SK-N-SH treated with all-trans-retinoic acid at 6 μM for 48 hours (cell line): Measurements from ENCODE around the gene MYO5B.

Source experiments
- ATAC-seq: fragments of 200-7000 bp; cut with Tn5 transposase; 3 replicates; pipeline ENCODE4 v1.9.1; 2020; ENCODE audit warnings: mild to moderate bottlenecking, moderate library complexity
- BACH2 ChIP-seq: fragments of 250-450 bp; sonication (Bioruptor Pico); IDR thresholded peaks from 2 replicates; pipeline ENCODE4 v1.9.0; 2021; ENCODE audit warnings: mild to moderate bottlenecking, borderline replicate concordance
- CREB5 ChIP-seq: fragments of 250-450 bp; sonication (Bioruptor Pico); IDR thresholded peaks from 2 replicates; pipeline ENCODE4 v1.5.1; 2020; ENCODE audit warnings: low read depth, mild to moderate bottlenecking, moderate library complexity
- CSDC2 ChIP-seq: fragments of 250-450 bp; sonication (Bioruptor Pico); IDR thresholded peaks from 2 replicates; pipeline ENCODE4 v1.5.0; 2020; ENCODE audit warnings: mild to moderate bottlenecking, moderate library complexity
- ESRRG ChIP-seq: fragments of 250-450 bp; sonication (Bioruptor Pico); IDR thresholded peaks from 2 replicates; pipeline ENCODE4 v1.6.1; 2021; ENCODE audit warnings: mild to moderate bottlenecking
- GLIS3 ChIP-seq: fragments of 250-450 bp; sonication (Bioruptor Pico); IDR thresholded peaks from 2 replicates; pipeline ENCODE4 v1.5.0; 2020; ENCODE audit warnings: mild to moderate bottlenecking, moderate library complexity
- ISL1 ChIP-seq: fragments of 250-450 bp; sonication (Bioruptor Pico); IDR thresholded peaks from 2 replicates; pipeline ENCODE4 v2.1.2; 2022; ENCODE audit warnings: mild to moderate bottlenecking, moderate library complexity
- OSR1 ChIP-seq: fragments of 250-450 bp; sonication (Bioruptor Pico); IDR thresholded peaks from 2 replicates; pipeline ENCODE4 v1.8.0; 2022; ENCODE audit warnings: moderate library complexity, mild to moderate bottlenecking, inconsistent platforms
- PATZ1 ChIP-seq: fragments of 250-450 bp; sonication (Bioruptor Pico); IDR thresholded peaks from 2 replicates; pipeline ENCODE4 v1.8.0; 2020; ENCODE audit warnings: mild to moderate bottlenecking, moderate library complexity, borderline replicate concordance
- PPARA ChIP-seq: fragments of 250-450 bp; sonication (Bioruptor Pico); IDR thresholded peaks from 2 replicates; pipeline ENCODE4 v1.5.0; 2020; ENCODE audit warnings: mild to moderate bottlenecking, borderline replicate concordance
- RARB ChIP-seq: fragments of 250-450 bp; sonication (Bioruptor Pico); IDR thresholded peaks from 2 replicates; pipeline ENCODE4 v1.8.0; 2021; ENCODE audit warnings: mild to moderate bottlenecking, moderate library complexity
- SNAI2 ChIP-seq: fragments of 250-450 bp; sonication (Bioruptor Pico); IDR thresholded peaks from 2 replicates; pipeline ENCODE4 v1.5.0; 2020; ENCODE audit warnings: mild to moderate bottlenecking, moderate library complexity
- TCF4 ChIP-seq: fragments of 250-450 bp; sonication (Bioruptor Pico); IDR thresholded peaks from 2 replicates; pipeline ENCODE4 v1.8.0; 2021; ENCODE audit warnings: mild to moderate bottlenecking, moderate library complexity, borderline replicate concordance
- TOX ChIP-seq: fragments of 250-450 bp; sonication (Bioruptor Pico); IDR thresholded peaks from 2 replicates; pipeline ENCODE4 v1.8.0; 2021; ENCODE audit warnings: mild to moderate bottlenecking, moderate library complexity, borderline replicate concordance
- TSHZ2 ChIP-seq: fragments of 250-450 bp; sonication (Bioruptor Pico); IDR thresholded peaks from 2 replicates; pipeline ENCODE4 v1.5.0; 2020; ENCODE audit warnings: mild to moderate bottlenecking, moderate library complexity
- ZC3H10 ChIP-seq: fragments of 250-450 bp; sonication (Bioruptor Pico); IDR thresholded peaks from 2 replicates; pipeline ENCODE4 v1.5.1; 2021; ENCODE audit warnings: mild to moderate bottlenecking, moderate library complexity
- ZFP3 ChIP-seq: fragments of 250-450 bp; sonication (Bioruptor Pico); IDR thresholded peaks from 2 replicates; pipeline ENCODE4 v1.5.0; 2020; ENCODE audit warnings: mild to moderate bottlenecking, moderate library complexity
- ZNF565 ChIP-seq: fragments of 450-650 bp; formaldehyde crosslinking; conservative IDR thresholded peaks from 2 replicates; pipeline ENCODE4 v1.5.0; 2020; ENCODE audit warnings: low read depth, mild to moderate bottlenecking, moderate library complexity
- ZNF70 ChIP-seq: fragments of 450-650 bp; formaldehyde crosslinking; IDR thresholded peaks from 2 replicates; pipeline ENCODE4 v1.5.0; 2020; ENCODE audit warnings: mild to moderate bottlenecking, moderate library complexity
- ZNF8 ChIP-seq: fragments of 450-650 bp; formaldehyde crosslinking; IDR thresholded peaks from 2 replicates; pipeline ENCODE4 v1.5.0; 2020; ENCODE audit warnings: mild to moderate bottlenecking, moderate library complexity
- TF ChIP-seq, protein P1 (sequence below): fragments of 250-450 bp; sonication (Bioruptor Pico); IDR thresholded peaks from 2 replicates; pipeline ENCODE4 v1.8.0; 2021; ENCODE audit warnings: low read depth, mild to moderate bottlenecking, moderate library complexity, borderline replicate concordance
- TF ChIP-seq, protein P2 (sequence below): fragments of 250-450 bp; sonication (Bioruptor Pico); IDR thresholded peaks from 2 replicates; pipeline ENCODE4 v1.5.1; 2021; ENCODE audit warnings: mild to moderate bottlenecking, moderate library complexity

Gene MYO5B

GRCh38 chr18:50065039-50065438 is 129.9 kb downstream of the MYO5B start:
- ATAC-seq = no peak
- TF ChIP-seq, protein P1, sequence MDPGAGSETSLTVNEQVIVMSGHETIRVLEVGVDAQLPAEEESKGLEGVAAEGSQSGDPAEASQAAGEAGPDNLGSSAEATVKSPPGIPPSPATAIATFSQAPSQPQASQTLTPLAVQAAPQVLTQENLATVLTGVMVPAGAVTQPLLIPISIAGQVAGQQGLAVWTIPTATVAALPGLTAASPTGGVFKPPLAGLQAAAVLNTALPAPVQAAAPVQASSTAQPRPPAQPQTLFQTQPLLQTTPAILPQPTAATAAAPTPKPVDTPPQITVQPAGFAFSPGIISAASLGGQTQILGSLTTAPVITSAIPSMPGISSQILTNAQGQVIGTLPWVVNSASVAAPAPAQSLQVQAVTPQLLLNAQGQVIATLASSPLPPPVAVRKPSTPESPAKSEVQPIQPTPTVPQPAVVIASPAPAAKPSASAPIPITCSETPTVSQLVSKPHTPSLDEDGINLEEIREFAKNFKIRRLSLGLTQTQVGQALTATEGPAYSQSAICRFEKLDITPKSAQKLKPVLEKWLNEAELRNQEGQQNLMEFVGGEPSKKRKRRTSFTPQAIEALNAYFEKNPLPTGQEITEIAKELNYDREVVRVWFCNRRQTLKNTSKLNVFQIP (CRISPR knock-in tag) = no peak
- no peak for TF ChIP-seq TCF4 (CRISPR knock-in tag)
- TF ChIP-seq, protein P2, sequence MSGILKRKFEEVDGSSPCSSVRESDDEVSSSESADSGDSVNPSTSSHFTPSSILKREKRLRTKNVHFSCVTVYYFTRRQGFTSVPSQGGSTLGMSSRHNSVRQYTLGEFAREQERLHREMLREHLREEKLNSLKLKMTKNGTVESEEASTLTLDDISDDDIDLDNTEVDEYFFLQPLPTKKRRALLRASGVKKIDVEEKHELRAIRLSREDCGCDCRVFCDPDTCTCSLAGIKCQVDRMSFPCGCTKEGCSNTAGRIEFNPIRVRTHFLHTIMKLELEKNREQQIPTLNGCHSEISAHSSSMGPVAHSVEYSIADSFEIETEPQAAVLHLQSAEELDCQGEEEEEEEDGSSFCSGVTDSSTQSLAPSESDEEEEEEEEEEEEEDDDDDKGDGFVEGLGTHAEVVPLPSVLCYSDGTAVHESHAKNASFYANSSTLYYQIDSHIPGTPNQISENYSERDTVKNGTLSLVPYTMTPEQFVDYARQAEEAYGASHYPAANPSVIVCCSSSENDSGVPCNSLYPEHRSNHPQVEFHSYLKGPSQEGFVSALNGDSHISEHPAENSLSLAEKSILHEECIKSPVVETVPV (CRISPR knock-in tag) = no peak
- TF ChIP-seq ISL1 (CRISPR knock-in tag) = no peak
- TF ChIP-seq SNAI2 (CRISPR knock-in tag) = no peak
- TF ChIP-seq PATZ1 (CRISPR knock-in tag) = no peak
- TF ChIP-seq TOX (CRISPR knock-in tag) = no peak

GRCh38 chr18:50061876-50062517 is 132.9 kb downstream of the MYO5B start:
- no peak for ATAC-seq
- TF ChIP-seq SNAI2 (CRISPR knock-in tag) (no peak), PATZ1 (CRISPR knock-in tag) (no peak), BACH2 (CRISPR knock-in tag) (no peak), TOX (CRISPR knock-in tag) (no peak), ZNF8 (CRISPR knock-in tag) (no peak), ESRRG (no peak), ISL1 (CRISPR knock-in tag) (no peak), PPARA (no peak), OSR1 (CRISPR knock-in tag) (no peak), ZC3H10 (no peak), TSHZ2 (CRISPR knock-in tag) (no peak), CSDC2 (no peak), ZFP3 (CRISPR knock-in tag) (no peak), GLIS3 (no peak)
- TF ChIP-seq, protein P1 (CRISPR knock-in tag) = no peak

DNA sequence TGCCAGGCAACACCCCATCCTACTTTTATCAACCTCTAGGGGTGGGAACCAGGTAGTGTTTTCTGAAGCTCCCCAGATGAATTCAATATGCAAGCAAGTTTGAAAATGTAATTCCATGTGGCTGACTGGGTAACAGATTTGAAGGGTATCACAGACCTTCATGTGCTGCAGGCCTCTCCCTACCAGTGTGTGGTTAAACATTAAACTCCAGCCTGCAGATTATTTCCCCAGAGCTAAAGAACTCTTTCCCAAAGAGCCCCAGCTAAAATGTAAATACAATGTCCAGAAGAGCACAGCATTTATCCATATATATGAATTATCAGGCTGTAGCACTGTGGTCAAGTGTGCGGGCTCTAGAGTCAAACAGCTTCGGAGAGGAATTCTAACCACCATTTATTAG is 134.1 kb downstream of the MYO5B start:
- no peak for ATAC-seq
- TF ChIP-seq PPARA (no peak), SNAI2 (CRISPR knock-in tag) (no peak), OSR1 (CRISPR knock-in tag) (no peak), BACH2 (CRISPR knock-in tag) (no peak), GLIS3 (no peak), PATZ1 (CRISPR knock-in tag) (no peak), CREB5 (CRISPR knock-in tag) (no peak), ZNF70 (no peak), TOX (CRISPR knock-in tag) (no peak), ZNF565 (CRISPR knock-in tag) (no peak), ESRRG (no peak), RARB (CRISPR knock-in tag) (no peak)
